ENCODE measurements around the gene ZCCHC13. TPM values are rescaled to one million over a fixed set of nuclear protein-coding genes. Genes with fewer than 3 reads are reported as not detected.
A peak's percentile ranks its signal among the peaks of the same experiment; 100 is the strongest.

Gene ZCCHC13
- total RNA-seq, 1 donor from 2014 or later, result not detected

DNA sequence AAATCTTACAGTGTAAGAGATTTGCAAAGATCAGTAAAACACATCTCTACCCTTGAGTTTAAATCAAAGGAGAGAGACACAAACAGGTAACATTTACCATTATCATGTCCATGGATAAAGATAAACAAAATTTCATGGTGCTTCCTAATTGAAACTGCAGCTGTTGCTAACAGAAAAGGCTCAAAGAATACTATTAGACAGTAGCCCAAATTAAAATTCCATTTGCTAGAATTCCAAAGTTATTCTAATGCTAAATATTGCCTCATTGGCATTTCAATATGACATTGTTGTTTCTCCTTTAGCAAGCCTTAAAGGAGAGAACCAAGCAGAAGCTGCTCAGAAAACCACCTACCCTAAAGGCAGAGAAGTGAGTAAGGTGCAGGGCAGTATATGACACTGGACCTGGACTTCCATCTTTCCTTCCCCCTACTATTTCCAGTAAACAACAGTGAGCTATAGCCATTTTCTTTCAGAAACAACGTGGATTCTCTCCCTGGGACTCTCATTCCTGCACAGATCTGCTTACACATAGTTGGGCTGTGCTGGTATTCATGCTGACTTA, 19.5 kb upstream of the ZCCHC13 start:
- Mint-ChIP-seq H3K27me3 (ENCODE audit: low read depth) (no peaks in the 10 kb centered on the region), H3K9me3 (ENCODE audit: low read depth) (no peaks in the 10 kb centered on the region), H3K36me3 (ENCODE audit: low read depth) (peaks cover 19% of the 10 kb centered on the region), H3K4me1 (ENCODE audit: low read depth) (peaks cover 57% of the 10 kb centered on the region), H3K4me3 (ENCODE audit: unreplicated experiment) (no peak overlapping the region), H3K27ac (ENCODE audit: unreplicated experiment) (peak overlapping the region; percentile 1)
- no peak for TF ChIP-seq CTCF (IDR thresholded peaks at IDR 0.05)
- no peak for DNase-seq (ENCODE audit: low spot score)

DNA sequence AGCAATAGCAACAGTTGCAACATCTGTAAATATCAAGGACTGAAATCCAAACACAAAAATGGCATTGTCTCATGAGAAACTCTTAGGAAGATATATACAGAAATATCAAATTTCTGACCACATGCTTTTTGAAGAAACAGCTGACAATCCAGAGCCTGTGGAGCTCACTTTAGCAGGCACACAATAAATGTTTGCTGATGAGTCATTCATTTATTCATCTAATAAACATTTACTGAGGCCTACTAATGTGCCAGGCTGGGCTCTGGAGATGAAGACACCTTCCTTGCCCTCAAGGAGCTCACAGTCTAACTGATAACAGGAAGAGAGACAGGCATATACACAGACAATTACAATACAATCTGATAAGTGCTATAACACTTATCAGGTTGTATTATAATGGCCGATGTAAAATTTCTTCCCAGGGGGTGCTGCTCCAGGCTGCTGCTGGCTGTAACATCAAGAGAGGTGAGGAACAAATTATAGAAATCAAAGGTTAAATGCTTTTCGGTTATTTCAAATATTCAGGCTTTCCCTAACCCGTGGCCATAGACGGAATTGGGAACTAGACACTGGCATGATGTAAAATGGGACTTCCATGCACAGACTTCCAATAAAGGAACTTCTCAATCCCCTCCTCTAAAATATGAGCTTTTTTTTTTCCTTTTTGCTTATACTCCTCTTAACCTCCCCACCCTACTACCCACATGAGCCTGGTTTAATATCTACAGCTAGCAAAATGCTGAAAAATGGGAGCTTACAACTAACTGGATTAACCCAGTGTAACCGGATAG, 16.8 kb upstream of the ZCCHC13 start:
- Mint-ChIP-seq H3K36me3 (ENCODE audit: low read depth) (peaks cover 18% of the 10 kb centered on the region), H3K27me3 (ENCODE audit: low read depth) (no peaks in the 10 kb centered on the region), H3K4me1 (ENCODE audit: low read depth) (peaks cover 55% of the 10 kb centered on the region), H3K9me3 (ENCODE audit: low read depth) (no peaks in the 10 kb centered on the region), H3K27ac (ENCODE audit: unreplicated experiment) (peak overlapping the region; percentile 2), H3K4me3 (ENCODE audit: unreplicated experiment) (no peak overlapping the region)
- DNase-seq (ENCODE audit: low spot score), result no peak
- no peak for TF ChIP-seq CTCF (IDR thresholded peaks at IDR 0.05)

- H3K4me3 Mint-ChIP-seq (ENCODE audit: unreplicated experiment), result peak overlapping the region; percentile 91
- H3K27me3 Mint-ChIP-seq (ENCODE audit: low read depth), result no peaks in the 10 kb centered on the region
- no peaks in the 10 kb centered on the region for H3K9me3 Mint-ChIP-seq (ENCODE audit: low read depth)
- no peak for DNase-seq (ENCODE audit: low spot score)
- H3K27ac Mint-ChIP-seq (ENCODE audit: unreplicated experiment), result peak overlapping the region; percentile 100
- no peak for TF ChIP-seq CTCF (IDR thresholded peaks at IDR 0.05)
- H3K4me1 Mint-ChIP-seq (ENCODE audit: low read depth), result peaks cover 28% of the 10 kb centered on the region
- peaks cover 7% of the 10 kb centered on the region for H3K36me3 Mint-ChIP-seq (ENCODE audit: low read depth)
Observed at GRCh38 chrX:74291577-74291963, 12.4 kb upstream of the ZCCHC13 start.

GRCh38 chrX:74291964-74292807, 11.8 kb upstream of the ZCCHC13 start:
- Mint-ChIP-seq H3K4me3 (ENCODE audit: unreplicated experiment) (peak overlapping the region; percentile 91), H3K9me3 (ENCODE audit: low read depth) (no peaks in the 10 kb centered on the region), H3K27me3 (ENCODE audit: low read depth) (no peaks in the 10 kb centered on the region), H3K4me1 (ENCODE audit: low read depth) (peaks cover 22% of the 10 kb centered on the region), H3K27ac (ENCODE audit: unreplicated experiment) (peak overlapping the region; percentile 100), H3K36me3 (ENCODE audit: low read depth) (peaks cover 7% of the 10 kb centered on the region)
- no peak for DNase-seq (ENCODE audit: low spot score)
- TF ChIP-seq CTCF (IDR thresholded peaks at IDR 0.05), result peak; percentile 58

- DNase-seq (ENCODE audit: low spot score), result no peak
- Mint-ChIP-seq H3K9me3 (ENCODE audit: low read depth) (no peaks in the 10 kb centered on the region), H3K36me3 (ENCODE audit: low read depth) (peaks cover 7% of the 10 kb centered on the region), H3K4me1 (ENCODE audit: low read depth) (peaks cover 18% of the 10 kb centered on the region), H3K27me3 (ENCODE audit: low read depth) (no peaks in the 10 kb centered on the region), H3K27ac (ENCODE audit: unreplicated experiment) (peak overlapping the region; percentile 100), H3K4me3 (ENCODE audit: unreplicated experiment) (peak overlapping the region; percentile 91)
- peak; percentile 13 for TF ChIP-seq CTCF (IDR thresholded peaks at IDR 0.05)
Observed at GRCh38 chrX:74292808-74293123, 11.2 kb upstream of the ZCCHC13 start.
